GM21576 (cell line): ENCODE measurements around the gene RXRA.

Experiments used
- ATAC-seq: cut with Tn5 transposase; IDR thresholded peaks from one replicate; pipeline ENCODE4 v1.9.1; 2021; ENCODE audit warnings: mild to moderate bottlenecking, moderate library complexity; ENCODE audit not compliant: unreplicated experiment

RXRA gene

DNA sequence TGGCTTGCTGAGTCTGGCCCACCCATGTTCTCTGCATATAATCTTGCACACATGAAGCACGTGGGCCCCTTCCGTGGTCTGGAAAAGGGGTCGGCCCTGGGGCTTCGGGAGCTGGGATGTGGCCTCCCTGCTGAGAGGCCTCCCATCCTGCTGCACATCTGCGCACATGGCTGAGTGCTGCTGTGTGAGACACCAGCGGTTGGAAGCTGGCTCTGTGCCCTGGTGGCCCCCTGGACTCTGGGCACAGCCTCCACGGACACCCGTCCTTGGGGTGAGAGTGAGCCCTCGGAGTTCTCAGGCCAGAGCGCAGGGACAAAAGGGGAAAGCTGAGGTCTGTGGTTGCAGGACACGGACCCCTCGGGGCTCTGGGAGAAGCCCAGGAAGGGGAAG, 115.8 kb downstream of the RXRA start:
- no peak for ATAC-seq

DNA sequence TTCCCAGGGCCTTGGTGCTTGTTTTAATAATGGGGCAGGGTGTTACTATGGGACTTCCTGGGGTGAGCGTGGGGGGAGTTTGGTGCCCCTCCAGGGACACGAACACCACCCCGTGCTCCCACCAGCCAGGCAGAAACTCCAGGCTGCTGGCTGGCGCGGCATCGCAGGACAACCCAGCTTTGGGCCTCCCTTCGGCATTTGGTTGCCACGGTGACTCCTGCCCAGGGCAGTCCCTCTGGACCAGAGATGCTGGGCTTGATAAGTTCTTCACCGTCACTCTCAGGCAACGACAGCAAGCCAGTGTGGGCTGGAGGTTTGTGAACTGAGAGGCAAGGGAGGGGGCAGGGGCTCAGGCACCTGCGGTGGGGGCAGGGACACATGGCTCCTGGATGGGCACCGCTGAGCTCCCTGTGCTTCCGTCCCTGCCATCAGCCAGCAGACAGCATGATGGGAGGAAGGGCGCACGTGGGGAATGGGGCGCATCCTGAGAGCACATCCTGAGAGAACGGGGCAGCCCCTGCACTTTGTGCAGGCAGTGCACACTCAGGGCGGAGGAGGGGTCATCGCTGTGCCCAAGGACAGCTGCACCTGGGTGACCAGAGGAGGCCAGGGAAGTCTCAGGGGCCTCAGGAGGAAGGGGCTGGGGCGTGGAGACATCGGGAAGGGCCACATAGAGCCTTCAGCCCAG, 116.4 kb downstream of the RXRA start:
- ATAC-seq, result no peak

DNA sequence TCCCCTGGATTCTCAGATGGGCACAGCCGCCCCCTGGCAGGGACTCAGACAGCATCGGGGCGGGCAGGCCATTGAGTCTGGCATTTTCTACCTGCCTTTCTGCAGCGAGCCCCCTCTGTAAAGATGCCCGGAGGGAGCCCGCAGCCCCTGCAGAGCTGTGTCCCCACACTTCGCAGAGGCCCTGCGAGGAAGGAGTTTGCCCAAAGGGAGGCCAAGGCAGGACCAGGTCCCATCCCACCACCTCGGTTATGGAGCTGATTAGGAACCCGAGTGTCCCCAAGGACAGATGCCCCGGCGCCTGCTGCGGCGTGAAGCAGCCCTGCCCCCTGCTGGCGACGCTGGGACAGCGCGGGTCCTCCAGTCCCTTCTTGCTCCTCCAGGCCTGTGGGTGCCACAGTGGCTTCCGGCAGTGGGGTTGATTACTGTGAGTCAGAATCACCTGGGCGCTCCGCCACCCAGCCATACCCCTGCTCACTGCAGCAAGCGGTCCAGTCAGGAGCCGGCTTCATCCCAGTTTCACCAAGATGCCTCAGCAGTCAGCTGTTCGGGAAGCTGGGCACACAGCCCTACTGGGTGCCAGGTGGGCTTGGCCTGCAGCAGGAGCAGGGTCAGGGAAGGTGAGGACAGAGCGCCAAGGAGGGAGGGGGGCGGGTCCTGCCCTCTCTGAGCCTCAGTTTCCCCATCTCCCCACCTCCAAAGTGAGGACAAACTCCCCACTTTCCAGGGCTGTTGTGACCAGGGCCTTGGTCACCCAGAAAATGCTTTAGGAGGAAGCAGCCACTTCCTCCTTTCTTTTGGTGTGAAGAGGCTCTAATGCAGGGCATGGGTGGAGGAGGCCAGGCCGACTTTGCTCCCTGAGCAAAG, 117.2 kb downstream of the RXRA start:
- peak; percentile 77 for ATAC-seq

DNA sequence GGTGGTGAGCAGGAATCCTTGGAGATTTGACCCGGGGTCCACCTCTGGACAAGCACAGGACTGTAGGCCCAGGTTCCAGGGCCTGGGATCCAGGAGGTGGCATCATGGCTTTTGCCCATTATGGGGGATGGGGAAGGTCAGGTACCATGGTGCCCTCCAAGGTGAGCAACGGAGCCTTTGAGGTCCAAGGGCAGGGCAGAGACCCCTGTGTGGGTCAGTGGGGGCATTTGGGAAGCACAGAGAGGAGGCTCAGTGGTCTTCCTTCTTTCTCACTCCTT, 117.7 kb downstream of the RXRA start:
- ATAC-seq, result no peak

DNA sequence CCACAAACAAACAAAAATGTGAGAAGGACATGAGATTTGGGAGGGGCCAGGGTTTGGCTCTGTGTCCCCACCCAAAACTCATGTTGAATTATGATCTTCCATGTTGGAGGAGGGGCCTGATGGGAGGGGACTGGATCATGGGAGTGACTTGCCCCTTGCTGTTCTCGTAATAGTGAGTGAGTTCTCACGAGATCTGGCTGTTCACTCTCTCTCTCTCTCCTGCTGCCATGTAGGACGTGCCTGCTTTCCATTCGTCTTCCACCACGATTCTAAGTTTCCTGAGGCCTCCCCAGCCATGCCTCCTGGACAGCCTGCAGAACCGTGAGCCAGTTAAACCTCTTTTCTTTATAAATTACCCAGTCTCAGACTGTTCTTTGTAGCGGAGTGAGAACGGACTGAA, 118.7 kb downstream of the RXRA start:
- no peak for ATAC-seq

DNA sequence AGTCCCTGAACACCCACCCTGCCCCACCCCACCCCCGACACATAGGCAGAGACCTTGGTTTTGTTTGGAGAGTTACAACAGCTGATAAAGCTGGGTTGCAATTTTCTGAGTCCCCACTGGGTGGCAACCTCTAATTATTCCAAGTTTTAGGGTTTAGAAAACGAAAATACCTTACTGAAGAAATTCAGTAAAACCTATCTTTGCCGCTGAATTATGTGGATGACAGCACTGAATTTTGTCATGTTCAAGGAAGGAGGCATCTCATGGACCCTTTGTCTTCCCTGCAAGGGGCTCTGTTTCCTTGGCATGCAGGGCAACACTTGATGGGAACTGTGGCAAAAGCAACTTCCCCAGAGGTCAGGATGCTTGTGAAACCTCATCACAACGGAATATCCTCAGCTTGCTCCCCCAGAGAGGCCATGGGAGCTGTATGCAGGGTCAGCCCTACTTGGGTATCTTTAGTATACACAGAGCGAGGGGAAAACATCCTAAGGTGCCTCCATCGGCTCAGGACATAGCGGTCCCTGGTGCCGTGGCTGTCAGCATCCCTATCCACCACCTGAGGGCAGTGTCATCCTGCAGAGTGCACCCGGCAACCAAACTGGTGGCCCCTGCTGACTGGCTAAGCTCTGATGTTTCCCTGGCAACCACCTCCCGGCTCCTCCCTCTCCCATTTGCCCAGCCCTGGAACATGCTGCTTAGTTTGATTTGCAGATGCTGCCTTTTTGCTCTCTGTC, 123.1 kb downstream of the RXRA start:
- peak; percentile 87 for ATAC-seq

DNA sequence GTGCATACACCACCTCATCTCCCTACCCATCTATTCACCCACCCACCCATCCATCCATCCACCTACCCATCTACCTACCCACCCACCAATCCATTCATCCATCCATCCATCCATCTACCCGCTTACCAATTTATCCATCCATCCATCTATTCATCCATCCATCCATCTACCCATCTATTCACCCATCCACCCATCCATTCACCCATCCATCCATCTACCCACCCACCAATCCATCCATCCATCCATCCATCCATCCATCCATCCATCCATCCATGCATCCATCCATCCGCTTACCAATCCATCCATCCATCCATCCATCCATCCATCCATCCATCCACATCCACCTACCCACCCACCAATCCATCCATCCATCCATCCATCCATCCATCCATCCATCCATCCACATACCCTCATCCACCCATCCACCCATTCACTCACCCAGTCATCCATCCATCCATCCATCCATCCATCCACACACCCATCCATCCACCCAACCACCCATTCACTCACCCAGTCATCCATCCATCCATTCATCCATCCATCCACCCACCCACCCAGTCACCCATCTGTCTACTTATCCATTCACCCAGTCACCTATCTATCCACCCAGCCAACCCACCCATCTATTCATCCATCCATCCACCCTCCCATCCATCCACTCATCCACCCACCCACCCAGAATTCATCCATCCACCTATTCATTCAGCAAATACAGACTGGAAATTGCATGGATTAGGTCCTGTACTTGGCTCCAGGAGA, 125.6 kb downstream of the RXRA start:
- no peak for ATAC-seq

DNA sequence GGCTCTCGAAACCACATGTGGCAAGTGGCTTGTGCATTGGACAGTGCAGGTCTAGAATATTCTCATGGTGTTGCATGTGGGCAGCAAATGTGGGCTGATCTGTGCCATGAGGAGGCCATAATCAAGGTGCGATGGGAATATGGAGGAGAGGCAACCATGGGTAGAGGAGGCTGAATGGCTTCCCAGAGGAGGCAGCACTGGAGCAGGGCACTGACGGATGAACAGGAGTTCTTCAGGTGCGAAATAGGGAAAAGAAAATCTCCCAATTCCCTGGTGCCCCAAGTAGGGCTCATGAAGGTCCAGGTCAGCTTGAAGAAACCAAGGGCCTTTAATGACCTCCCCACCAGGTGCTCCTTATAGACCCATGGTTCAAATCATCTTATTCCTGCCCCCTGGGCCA, 126.5 kb downstream of the RXRA start:
- no peak for ATAC-seq

DNA sequence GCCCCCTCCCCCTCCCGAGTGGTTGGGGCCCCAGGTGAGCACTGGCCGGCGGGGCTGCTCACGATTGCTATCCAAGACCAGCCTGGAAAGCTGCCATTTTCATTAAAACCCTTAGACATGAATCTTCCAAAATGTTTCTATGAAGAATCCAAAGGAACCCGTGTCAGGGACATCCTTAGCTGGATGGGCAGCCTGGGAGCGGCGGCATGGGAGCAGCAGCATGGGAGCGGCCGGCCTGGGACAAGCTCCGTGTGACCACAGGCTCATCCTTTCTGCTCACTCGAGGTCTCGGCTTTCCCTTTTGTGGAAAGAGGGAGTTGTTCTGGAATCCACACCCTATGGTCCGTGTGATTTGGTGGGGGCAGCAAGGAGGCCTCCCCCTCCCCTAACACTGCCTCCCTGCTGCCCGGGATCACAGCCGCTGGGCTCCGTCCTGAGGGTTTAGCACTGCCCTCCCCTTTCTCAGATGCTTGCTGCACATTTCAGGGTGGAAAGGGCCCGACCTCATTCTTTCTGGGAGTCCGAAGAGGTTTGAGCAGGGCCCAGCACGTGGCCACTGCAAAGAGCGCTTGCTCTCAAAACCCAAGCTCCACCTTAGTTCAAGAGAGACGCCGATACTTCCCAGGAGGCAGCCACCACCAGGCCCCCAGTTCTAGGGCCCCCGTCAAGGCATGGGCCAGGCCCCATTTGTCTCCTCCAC, 127.7 kb downstream of the RXRA start:
- no peak for ATAC-seq

DNA sequence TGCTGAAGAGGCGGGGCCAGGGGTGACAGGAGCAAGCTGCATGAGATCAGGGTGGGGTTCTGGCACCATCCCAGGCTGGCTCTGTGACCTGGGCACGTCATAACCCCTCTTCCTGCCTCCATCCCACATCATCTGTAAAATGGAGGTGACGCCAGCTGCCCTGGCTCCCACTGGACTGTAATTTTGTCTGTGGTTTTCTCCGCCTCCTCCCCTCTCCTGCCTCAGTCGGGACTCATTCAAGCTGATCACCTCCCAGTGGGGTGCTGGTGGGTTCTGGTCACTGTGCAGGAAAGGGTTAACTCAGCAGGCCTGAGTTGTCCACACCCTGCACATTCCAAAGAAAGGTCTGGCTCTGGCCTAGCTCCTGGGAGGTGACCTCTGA, 128.2 kb downstream of the RXRA start:
- no peak for ATAC-seq

DNA sequence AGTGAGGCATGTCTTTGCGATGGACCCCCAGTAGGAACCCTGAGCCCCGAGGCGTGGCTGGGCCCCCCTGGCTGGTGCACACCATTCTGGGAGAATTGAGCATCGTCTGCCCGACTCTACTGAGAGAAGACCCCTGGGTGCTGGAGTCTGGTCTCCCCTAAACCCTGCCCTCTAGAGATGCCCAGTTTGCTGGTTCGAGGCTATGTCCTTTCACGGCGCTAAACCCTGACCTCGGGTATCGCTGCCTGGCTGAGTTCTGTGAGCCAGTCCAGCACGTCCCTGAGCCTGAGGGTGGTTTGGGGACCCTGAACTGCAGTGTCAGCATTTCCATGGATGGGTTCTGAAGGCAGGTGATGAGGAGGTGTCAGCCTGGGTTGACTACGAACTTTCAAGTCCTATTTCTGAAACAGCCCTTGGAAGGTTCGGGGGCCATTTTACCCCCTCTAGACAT, 128.8 kb downstream of the RXRA start:
- no peak for ATAC-seq

DNA sequence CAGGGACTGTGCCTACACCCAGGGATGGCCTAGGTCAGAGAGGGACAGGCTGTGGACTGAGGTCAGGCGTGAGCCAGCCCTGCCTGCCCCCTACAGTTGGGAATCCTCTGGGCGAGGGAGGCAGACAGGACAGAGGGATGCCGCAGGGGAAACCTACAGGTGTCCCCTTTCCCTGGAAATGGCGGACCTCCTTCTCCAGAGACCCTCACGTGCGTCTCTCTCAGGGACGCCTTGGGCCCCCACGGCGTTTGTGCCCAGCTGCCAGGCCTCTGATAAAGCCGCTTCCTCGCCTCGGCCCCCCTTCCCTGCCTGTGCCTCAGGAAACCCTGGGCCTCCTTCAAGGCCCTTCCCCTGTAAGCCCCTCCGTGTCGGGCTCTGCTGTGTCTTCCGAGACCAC, 129.3 kb downstream of the RXRA start:
- ATAC-seq, result no peak

DNA sequence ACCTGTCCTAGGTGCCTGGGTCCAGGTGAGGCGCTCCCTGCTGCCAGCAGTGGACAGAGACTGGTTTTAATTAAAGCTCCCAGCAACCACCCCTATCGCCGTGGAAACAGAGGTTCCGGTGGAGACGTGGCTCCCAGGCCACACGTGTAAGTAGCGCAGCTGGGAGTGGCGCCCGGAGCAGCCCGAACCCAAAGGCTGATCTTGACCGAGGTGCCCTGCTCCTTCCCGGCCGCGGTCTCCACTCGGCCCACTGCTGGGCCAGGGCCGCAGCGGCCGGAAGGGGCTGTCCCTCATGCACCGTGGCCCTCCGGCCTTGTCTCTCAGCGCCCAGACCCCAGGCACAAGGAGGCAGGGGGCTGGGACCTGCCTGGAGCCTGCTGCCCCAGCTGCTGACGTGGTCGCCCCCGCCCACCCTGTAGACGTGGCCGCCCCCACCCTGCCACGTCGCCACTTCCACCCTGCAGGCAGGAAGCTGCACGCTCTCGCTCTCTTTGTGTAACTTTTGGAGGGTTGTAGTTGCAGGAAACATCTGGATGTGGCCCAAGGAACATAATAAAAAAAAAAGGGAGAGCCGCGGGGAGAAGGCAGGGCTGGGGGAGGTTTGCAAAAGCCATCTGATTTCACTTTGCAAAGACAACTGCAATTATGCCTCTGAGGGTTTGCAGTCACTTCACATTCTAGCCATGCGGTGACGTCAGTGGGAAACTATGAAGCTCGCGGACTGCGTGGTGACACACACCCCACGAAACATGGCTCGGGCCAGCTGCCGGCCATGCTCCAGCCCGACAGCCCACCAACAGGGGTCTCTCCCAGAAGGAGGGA, 129.9 kb downstream of the RXRA start:
- no peak for ATAC-seq

DNA sequence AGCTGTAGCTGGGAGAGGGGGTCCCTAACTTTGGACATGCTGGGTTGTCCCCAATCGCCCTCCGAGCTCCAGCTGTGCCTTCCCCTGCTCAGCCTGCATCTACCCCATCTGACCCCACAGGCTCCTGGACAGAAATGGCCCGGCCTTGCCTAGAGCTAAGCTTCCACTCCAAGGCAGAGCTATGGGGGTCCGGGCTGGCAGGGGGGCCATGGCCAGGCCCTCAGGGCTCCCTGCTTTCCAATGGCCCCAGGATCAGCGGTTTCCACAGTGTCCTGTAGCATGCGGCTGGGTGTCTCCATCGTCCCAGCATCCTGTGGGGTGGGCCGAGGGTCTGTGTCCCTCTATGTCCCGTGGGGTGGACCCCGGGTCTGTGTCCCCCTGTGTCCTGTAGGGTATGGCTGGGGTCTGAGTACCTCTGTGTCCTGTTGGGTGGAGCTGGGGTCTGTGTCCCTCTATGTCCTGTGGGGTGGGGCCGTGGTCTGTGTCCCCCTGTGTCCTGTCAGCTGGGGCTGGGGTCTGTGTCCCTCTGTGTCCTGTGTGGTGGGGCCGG, 130.6 kb downstream of the RXRA start:
- ATAC-seq, result no peak

DNA sequence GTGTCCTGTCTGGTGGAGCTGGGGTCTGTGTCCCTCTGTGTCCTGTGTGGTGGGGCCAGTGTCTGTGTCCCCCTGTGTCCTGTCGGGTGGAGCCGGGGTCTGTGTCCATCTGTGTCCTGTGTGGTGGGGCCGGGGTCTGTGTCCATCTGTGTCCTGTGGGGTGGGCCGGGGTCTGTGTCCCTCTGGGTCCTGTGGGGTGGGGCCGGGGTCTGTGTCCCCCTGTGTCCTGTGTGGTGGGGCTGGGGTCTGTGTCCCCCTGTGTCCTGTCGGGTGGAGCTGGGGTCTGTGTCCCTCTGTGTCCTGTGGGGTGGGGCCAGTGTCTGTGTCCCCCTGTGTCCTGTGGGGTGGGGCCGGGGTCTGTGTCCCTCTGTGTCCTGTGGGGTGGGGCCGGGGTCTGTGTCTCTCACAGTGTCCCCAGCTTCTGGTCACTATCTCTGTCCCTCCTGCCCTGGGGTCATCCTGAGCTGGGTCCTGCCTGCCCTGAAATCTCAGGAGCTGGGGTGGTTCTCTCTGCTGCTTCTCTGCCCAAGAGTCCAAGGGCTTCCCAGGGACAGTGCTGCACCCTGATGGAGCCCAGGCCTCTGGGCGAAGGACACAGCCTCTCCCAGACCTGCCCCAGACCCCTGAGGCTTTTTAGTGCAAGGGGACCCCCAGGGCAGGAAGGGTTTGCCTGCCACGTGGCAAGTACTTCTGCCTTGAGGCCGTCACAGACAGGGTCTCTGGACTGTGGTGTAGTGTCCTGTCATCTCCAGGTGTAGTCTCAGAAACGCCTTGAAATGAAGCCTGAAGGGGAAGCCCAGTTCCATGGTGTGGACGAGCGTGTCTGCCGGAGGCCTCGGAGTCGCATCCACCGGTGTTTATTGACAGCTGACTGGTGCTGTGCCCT, 131.3 kb downstream of the RXRA start:
- ATAC-seq, result no peak

DNA sequence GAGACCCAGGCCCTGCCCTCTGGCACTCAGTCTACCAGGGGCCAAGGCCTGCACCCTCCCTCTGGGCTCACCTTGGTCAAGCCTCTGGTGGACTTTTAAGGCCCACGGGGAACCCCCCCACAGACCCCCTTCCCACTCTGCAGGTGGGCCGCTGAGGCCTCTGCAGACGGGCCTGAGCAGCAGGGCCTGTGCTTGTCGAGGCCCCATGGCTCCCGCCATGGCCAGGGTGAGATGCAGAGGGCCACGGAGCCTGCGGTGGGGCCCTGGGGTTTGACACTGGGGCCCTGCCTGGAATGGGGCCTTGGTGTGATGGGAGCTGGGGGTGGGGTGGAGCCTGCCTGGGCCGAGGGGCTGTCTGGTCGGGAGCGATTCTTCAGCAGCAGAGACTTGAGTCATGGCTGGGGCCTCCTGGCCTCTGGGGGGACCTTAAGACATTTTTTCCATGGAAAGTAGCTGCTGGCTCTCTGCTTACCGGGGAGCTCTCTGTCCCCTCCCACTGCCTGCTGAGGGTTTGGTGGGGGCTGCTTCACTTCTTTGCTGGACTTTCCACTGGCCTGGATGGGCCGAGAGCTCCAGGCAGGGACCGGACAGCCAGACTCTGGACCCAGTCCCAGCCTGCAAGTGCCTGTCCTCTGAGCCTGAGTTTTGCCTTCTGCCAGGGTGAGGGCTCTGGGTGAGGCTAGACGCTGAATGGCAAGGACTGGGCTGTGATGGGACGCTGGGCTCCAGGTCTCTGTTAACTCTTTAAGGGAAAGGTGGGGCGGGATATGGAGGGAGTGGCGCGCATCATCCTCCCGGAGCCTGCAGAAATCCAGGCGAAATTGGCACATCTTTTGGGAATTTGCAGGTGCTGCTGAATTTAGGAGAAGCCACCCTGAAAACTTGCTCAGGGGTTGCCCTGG, 132.2 kb downstream of the RXRA start:
- ATAC-seq, result no peak

DNA sequence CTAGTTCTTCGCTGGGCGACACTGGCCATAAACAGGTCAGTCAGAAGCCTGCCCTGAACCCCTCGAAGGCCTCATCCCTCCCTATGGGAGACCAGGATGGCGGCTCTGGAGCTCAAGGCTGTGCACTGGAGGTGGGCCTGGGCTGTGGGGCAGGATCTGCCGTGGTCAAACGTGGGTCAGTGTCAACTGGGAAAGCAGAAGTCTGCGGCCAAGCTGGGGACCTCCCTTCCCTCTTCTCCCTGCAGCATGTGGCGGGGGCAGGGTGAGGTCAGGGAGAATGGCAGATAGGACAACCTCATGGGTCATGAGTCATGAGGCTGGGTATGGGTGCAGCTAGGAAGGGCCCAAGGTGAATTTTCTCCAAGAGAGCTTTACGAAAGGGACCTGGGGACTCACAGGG, 132.9 kb downstream of the RXRA start:
- ATAC-seq, result no peak

DNA sequence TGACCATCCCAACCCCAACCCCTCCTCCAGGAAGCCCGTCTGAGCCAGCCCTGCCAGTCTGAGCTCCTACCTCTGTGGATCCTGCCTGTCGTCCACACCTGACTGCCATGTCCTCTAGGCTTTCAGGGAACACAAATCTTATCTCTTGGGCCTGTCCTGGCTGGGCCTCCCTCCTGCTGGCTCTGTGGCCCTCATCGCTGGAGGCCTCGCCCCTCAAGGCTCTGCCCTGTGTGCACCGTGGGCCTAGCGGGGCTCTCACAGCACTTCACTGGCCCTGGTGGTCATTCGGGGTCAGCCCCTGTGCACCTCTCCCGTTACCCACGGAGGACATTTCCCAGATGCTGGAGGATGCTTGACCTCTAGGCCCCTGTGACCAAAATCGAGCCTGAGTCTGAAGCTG, 133.3 kb downstream of the RXRA start:
- ATAC-seq, result no peak
